Ramos (cell line): Measurements from ENCODE around the gene ARPP21.

Experiments
- in situ Hi-C: fragments of 300-500 bp; cut with MboI; formaldehyde crosslinking; loops from one replicate; pipeline ENCODE4 v1.14.3; 2022; ENCODE audit warnings: low sequenced_read_pairs; ENCODE audit not compliant: unreplicated experiment

ARPP21 gene

DNA sequence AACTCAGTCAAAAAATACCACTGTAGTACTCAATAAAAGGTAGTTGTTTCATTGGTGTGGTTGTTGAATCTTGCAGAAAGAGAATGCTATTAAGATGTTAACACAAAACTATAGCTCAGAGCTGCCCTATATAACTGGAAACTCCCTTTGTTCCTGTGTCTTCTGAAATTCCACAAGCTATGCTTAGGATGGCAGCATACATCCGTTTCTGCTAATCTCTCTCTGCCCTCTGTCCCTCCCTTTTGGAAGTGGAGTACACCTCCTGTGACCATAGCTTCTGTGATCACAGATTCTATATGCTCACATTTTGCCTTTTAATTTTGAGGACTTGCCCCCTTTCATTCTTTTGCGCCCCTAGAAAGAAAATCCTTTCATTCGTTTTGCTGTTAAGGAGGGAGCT lies 33.7 kb downstream of the ARPP21 start:
- in situ Hi-C loops, result loop anchor here (25.0 kb wide), 1 partner anchor 1239 kb away; no protein-coding TSS in a partner anchor

DNA sequence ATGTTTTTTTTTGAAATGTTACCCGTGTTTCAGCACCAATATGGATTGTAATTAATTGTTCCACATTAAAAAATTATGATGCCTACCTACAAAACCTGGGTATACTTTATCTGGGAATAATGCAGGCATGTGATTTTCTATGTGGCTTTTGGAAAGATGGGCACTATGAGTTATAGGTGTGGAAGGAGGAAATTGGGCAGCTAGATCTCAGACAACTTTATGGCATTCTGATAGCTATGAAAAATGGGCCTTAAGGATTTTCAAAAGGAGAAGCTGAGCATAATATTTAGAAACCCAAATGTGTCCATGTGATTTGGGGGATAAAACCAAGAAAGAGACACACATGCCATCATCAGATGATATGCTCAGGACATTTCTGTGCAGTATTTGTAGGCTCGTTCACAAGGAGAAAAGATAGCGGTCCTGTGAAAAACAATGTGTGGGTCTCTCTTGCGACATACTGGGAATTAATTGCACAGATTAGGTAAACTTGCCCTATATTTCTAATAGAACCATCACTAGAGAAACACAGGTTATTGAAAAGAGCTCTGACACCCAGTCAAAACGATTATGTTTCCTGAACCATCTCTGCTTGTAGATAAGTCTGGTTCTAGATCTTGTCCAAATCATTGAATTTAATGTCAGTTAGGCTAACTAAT lies 35.3 kb downstream of the ARPP21 start:
- in situ Hi-C loops, result loop anchor here (25.0 kb wide), 1 partner anchor 1238 kb away; no protein-coding TSS in a partner anchor

DNA sequence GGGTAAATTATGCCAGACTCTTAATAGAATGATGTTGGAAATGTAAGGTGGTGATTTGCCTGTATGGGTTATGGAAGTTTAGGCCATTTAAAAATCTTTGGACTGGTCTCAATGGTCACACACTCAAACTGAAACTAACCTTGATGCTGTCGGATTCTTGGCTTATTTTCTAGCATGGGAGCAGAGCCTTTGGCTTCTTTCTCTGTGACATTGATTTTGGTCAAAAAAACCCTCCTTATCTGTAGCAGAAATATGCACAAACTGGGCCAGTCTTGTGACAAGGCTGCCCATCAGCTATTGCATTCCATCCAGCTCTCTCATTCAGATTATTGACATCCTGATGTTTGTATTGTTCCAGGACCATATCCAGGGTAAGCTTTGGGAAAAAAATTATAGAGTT lies 35.9 kb downstream of the ARPP21 start:
- in situ Hi-C loops, result no loop called here

DNA sequence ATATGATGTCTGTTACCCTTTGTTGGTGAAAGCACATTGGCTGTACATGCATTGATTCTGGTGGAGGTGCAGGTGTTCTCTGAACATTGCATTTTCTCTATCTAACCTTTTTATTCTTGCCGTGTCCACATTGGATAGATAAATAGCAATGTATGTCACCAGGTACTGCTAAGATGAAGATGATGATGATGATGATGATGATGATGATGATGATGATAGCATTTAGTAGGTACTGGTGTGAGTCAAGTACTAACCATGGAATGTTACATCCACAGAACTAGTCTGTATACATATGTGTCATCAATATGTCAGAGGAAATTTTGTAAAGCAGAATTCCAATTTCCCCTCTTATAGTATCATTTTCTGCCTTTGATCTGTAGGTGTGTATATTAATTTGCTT lies 36.3 kb downstream of the ARPP21 start:
- in situ Hi-C loops, result no loop called here

DNA sequence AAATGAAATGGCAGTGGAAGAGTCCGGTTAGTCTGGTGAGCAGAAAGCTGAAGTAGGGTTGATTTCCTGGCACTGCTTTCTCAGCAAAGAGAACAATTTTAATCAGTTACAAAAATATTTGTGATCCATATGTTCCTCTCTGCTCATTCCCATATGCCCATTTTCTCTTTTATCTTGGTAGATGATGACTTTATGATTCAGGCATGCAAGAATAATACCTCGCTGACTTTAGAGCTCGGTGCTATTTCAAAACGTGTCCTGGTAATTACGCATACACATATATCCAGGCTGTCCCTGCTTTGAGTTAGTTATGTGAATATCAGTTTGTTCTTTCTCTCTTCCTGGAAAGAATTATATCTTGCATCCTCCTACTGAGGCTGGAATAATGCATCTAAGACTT lies 38.5 kb downstream of the ARPP21 start:
- in situ Hi-C loops, result no loop called here

DNA sequence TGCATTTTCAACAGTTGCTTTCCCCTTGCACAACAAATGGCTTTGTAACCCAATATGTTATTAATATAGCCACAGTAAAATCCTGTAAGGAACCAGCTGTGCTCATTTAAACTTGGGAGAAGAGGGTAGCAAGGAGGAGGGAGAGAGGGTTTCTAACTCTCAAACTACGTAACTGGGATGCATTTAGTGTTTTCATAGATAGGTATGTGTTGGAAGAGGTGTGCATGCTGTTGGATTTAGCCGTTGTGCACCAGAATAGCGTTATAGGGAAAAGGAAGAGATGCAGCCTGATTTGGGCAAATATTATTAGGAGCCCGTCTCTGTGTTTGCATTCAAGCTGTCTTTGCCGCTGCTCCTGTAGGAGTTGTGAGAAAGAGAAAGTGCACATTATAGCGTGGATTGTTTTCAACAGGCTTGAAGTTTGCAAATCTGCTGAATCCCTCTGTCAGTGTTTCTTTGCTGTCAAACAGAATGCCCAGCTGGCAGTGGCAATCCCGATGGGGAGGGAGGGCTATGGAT lies 39.4 kb downstream of the ARPP21 start:
- in situ Hi-C loops, result no loop called here

DNA sequence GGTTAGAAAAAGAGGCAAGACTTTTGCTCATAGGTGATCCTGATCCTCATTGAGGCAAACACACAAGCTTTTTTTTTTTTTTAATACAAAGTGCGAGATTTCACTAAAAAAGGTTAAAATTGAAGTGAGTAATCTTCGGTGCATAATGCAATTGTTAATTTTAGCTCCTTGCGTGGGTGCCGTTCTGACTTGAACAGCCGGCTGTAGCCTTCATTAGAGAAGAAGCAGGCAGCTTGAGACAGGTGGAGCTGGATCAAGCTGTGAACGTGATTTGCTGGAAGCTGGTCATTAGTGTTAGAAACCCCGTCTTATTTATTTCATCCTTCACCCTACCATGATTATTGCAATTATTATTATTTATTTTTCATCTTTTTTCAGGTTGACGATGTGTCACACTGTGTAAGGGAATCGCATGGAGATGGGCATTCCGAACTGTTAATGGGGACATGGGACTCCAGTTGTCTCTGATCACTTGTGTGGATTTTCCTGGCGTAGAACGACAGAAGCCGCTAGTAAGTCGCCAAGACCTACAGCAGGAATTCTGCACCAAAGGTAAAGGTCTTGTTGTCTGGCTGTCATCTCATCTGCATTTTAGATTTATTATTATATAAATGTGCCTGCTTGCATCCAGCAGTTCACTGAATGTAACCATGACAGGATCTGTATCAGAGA lies 40.2 kb downstream of the ARPP21 start:
- in situ Hi-C loops, result no loop called here

DNA sequence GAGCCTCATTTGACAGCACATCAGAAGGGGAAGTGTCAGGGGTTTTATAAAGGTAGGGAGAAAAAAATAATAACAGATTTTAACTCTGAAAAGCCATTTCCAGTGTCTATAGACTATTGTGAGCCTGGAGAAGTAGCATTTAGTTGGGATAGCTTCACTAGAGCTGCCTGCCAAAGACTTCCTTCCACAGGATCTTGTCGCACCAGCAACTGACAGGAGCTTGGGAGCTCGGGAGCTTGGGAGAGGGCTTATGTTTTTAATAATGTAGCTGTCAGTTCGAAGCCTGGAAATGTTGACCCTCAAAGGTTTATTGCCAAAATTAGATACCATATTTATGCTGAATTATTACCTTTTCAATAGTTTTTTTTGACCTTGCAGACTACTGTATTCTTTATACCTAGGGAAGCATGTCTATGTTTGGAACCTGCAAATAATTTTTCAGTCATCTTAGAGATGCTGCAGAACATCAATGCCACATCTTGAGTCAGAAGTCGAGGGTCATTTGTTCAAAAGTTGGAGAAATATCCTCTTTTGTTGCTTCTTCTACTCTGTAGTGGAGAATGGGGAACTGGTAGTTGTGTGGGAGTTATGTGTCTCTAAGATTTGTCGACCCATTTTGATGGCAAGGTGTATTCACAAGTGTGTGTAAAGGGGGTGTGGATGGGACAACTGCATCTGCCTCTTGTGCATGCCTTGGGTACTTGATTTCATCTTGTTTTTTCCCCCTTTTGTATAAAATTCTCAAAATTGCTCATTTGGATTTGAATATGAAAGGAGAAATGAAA lies 41.7 kb downstream of the ARPP21 start:
- in situ Hi-C loops, result no loop called here

DNA sequence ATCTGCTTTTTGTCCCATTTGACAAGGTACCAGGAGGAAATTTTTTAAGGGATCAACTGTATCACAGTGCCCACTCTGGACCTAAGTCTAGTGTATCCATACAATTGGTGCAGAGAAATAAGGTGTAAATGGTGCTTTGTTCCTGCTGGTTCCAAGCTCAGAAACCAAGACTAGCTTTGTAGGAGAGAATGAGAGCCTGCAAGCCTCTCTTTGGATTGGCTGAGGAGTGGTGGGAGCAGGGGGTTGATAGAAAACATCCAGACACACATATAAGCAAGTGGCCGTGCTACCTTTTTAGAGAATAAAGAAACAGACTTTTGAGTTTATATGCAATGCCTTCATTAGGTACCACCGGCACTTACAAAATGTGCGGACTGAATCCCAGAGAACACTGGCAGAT lies 45.8 kb downstream of the ARPP21 start:
- in situ Hi-C loops, result no loop called here

DNA sequence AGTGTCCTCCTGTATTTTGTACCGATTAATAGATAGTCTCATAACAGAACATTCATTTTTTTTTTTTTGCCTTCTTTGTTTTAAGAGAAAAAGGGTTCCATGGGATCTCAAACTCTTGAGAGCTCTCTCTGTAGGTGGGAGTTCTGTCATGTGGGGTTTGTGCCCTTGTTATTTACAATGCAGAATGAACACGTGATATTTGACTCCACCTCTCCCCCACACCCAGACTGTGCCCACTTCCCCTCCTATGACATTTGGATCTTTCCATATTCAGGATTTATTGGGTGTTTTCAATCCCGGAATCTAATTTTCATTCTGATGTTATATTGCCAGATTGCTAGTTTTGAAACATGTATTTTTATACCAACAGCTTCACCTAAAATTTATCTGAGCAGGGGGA lies 49.5 kb downstream of the ARPP21 start:
- in situ Hi-C loops, result no loop called here

DNA sequence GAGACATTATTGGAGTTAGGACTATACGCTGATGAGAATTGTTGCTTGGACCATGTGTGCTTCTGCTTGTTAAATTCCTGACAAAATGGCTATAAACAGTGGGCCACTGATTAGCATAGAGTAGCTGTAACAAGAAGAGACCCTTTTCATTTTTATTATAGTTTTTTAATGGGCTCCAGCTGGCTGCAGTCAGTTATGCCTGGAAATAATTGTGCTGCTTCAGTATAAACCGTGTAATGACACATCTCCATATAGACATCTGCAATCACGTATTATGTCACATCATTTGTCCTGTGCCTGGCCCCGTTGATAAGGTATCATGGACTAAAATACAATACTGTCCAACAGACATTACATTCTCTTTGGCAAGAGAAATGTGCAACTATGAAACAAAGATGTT lies 50.9 kb downstream of the ARPP21 start:
- in situ Hi-C loops, result no loop called here

DNA sequence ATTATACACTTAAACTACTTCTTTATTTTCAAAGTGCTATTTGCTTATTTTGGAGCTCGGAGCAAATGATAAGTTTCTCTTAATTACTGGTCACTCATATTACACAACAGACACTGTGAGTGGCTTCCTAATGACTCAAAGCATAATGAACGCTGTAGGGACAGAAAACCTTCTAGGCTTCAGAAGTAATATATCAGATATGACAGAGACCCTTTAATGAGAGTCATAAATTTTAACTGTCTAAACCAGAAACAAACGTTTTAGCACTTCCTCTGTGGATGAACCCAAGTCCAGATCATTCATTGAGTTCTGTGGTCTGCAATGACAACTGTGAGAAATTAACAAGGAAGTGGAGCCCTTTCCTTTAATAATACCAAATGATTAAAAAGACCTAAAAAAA lies 66.6 kb downstream of the ARPP21 start:
- in situ Hi-C loops, result no loop called here

DNA sequence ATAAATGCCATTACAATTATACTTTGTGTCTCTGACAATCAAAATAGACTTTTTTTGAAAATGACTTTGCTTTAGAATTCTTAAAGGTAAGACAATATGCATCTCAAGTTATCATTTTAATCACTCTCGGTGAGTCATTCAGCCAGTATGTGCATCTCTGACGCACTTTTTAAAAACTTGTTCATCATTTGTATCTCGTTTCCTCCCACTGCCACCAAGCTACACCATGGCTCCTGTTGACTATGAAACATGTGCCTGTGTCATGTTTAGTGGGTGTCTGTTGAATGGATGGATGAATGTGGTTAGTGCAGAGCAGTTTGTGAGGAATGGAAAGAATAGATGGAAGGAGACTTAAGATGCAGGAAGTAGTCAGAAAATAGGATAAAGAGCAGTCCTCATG lies 68.6 kb downstream of the ARPP21 start:
- in situ Hi-C loops, result no loop called here

DNA sequence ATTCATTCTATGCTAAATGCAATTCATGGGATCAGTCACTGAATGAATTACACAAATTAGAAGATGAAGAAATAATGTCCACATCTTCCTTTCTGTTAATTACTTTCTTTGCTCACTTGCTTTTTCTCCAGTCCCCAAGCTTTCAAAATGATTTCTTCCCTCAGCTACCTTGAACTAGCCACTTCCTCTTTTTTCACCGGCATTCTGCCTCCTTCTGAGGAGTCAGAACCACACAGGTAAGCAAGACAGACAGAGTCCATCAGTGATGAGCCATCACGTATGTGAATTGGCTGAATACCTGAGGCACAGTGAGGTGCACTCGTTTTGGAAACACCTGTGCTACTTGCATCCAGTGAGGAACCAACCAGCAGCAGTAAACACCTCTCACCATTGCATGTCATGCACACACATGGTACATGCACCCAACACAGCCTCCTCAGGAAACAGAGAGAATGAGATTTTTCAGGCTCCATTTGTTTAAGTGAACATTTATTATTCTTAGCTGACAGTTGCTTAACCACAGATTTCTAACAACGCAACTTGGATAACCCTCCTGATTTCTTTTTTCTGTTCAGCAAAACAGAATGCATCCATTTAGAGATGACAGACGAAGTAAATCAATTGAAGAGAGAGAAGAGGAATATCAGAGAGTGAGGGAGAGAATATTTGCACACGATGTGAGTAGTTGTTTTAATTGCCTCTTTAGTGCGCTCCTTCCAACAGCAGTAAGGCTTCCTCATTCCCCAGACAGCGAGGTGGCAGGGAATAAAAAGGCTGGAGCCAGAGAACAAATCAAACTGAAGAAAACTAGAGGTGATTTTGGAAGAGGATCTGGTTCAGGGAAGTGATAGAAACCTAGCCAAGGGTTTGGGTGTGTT lies 69.3 kb downstream of the ARPP21 start:
- in situ Hi-C loops, result no loop called here

DNA sequence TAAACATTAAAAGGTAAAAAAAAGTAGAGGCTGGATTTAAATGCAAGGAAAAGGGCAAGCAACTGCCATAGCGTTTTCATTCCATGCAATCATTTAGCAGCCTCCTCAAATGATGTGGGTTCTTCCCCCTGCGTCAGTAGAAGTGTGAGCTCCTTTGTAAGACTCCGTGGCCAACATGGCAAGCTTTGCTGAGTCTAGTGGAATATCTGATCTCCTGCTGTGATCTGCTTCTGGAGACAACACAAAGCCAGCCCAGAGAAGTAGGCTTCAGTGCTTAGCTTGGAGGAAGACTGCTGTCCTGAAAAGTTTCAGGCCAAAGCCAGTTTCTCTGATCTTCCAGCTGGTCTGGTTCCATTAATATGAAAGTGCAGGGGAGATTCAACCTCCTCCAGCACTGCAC lies 70.4 kb downstream of the ARPP21 start:
- in situ Hi-C loops, result no loop called here

DNA sequence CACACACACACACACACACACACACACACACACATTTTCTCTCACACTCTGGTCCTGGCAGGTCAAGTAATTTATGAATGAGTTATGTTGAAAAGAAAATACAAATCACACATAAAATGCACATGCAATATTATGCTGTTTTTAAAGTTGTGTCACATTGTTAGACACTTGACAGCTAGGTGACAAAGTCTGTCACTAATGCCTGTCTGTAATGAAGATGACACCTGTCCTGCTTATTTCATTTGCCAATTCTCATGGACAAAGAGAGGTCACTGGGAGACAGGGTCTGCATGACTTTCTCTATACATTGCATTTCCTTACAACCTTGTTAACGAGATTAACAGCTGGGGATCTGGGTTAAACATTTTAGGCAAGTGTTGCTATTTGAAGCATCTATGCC lies 71.2 kb downstream of the ARPP21 start:
- in situ Hi-C loops, result no loop called here

DNA sequence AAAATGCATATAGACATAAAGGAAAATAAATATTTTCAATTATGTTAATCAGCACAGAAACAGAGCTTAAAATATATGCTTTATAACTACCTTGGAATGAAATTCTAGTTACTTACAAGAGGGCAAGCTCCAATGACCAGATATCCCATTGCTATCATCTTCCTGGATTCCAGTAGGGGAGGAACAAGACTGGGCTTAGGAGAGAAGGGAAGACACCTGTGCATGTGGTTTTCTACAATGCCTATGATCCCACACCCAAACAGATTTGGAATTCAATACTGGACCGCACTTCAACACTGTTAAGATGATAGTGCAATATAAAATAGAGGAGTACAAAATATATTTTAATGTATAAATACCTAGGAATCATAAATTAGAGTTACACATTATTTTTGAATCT lies 79.6 kb downstream of the ARPP21 start:
- in situ Hi-C loops, result no loop called here

DNA sequence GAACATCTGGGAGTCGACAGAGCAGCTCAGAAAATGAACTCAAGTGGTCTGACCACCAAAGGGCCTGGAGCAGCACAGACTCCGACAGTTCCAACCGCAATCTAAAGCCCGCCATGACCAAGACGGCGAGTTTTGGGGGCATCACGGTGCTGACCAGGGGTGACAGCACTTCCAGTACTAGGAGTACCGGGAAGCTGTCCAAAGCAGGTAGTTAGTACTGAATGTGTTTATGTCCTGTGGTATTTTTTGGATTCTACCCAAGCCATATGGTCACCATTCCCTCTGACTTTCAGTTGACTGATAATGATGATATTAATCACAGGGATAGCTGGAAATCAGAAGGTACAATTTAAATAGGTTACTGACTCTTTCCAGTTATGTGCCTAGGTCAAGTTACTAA lies 82.3 kb downstream of the ARPP21 start:
- in situ Hi-C loops, result no loop called here

DNA sequence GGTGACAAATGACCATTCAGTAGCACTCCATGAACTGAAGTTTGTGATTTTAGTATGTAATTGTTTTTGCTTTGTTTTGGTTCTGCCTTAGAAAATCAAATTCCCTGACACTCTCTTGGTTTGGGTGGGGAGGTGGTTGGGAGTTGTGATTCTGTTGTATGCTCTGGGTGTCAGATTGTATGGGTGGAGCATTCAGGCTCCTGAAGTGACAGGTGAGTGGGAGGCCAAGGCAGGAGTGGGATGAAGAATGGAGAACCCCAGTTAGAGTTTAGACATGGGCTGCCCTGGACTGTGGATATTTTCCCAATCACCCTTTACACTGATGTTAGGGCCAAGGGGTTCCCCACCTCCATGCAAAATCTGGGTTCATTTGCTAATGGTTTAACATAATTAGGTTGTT lies 83.6 kb downstream of the ARPP21 start:
- in situ Hi-C loops, result no loop called here

DNA sequence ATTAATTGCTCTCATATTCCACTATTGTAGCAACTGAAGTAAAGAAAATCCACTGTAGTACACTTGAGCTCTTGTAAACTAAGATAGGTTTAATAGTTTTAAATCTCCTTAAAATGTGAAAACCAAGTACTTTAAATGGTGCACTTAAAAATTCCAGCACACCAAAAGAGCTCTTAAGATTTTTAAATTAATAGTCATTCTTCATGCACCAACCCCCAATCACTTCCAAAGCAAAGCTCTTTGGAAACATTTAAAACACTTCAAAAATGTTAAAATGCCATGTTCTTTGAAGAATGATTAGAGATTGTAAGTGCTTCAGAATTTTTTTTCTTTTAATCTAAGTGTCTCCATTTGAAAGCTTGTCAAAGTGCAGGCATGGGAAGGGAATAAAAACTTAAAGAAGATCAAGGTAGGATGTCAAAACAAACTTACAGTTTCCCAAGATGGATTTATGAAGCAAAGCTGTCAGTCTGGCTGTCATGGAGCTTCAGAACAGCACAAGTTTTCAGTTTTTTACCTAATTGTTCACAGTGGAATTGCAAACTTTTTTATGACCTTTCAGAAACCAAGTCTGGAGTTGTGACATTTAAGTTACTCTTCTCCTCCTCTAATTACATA lies 84.3 kb downstream of the ARPP21 start:
- in situ Hi-C loops, result no loop called here
